HG02970 (cell line): ENCODE measurements around the gene PHTF1.
"Not testable (repeated sequence)": the region's sequence is repeated elsewhere in the genome, so short reads cannot be mapped to it uniquely, and the experiment has no call there.

Experiments used
- ATAC-seq: cut with Tn5 transposase; IDR thresholded peaks from one replicate; pipeline ENCODE4 v1.9.1; 2021; ENCODE audit warnings: mild to moderate bottlenecking, moderate library complexity, moderate number of reproducible peaks; ENCODE audit not compliant: unreplicated experiment, low FRiP score

Gene PHTF1

GRCh38 chr1:113732802-113733201 is 26.5 kb downstream of the PHTF1 start:
- no peak for ATAC-seq

DNA sequence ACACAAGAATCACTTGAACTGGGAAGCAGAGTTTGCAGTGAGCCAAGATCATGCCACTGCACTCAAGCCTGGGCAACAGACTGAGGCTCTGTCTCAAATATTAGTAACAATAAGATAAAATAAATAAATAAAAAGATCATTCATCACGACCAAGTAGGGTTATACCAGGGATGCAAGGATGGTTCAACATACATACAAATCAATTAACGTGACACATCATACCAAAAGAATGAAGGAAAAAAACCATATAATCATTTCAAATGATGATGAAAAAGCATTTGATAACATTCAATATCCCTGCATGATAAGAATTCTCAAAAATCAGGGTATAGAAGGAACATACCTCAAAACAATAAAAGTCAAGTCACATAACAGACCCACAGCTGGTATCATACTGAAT is 38.3 kb downstream of the PHTF1 start:
- ATAC-seq = no peak

DNA sequence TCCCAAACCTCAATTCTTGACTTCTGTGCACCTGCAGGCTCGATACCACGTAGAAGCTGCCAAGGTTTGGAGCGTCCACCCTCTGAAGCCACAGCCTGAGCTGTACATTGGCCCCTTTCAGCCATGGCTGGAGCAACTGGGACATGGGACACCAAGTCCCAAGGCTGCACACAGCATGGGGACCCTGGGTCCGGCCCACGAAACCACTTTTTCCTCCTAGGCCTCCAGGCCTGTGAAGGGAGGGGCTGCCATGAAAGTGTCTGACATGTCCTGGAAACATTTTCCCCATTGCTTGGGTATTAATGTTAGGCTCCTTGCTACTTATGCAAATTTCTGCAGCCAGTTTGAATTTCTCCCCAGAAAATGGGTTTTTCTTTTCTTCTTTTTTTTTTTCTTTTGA is 40.7 kb downstream of the PHTF1 start:
- not testable (repeated sequence) for ATAC-seq

DNA sequence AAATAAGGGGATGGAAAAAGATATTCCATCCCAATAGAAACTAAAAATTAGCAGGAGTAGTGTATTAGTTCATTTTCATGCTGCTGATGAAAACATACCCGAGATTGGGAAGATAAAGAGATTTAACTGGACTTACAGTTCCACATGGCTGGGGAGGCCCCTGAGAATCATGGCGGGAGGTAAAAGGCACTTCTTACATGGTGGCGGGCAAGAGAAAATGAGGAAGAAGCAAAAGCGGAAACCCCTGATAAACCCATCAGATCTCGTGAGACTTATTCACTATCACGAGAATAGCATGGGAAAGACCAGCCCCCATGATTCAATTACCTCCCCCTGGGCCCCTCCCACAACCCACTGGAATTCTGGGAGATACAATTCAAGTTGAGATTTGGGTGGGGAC is 41.8 kb downstream of the PHTF1 start:
- not testable (repeated sequence) for ATAC-seq

GRCh38 chr1:113714606-113715269 is 44.5 kb downstream of the PHTF1 start:
- no peak for ATAC-seq

DNA sequence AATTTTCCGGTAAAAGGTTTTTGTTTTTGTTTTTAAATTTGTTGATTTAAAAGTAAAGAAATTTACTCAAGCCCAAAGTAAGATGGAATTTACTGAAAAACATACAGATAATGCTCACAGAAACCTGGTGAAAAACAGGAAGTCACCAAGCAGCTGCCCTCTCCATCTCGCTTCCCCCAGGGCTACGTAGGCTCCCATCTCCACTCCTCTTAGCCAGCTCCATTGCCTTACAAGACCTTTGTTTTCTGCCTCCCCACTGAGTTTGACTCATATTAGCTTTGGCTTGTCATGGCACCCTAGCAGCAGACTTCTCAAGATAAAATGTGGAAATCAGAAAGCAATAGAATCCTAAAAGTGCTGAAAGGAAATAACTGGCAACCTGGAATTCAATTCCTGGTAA is 57.9 kb downstream of the PHTF1 start:
- ATAC-seq = no peak

DNA sequence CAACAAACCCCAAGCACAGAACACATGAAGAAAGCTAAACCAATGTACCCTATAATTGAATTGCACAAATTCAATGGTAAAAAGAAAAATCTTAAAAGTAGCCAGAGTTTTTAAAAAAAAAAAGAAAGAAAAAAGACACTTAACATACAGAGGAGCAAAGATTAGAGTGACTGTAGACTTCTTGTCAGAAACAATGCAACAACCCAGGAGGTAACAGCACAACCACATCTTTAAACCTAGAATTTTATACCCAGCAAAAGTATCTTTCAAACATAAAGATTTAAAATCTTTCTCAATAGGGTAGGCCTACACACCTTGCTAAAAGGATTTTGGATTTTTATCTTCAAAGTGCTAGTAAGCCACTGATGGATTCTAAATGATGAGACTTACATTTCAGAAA is 64.4 kb downstream of the PHTF1 start:
- no peak for ATAC-seq

GRCh38 chr1:113692824-113693431 is 66.4 kb downstream of the PHTF1 start:
- ATAC-seq = no peak

DNA sequence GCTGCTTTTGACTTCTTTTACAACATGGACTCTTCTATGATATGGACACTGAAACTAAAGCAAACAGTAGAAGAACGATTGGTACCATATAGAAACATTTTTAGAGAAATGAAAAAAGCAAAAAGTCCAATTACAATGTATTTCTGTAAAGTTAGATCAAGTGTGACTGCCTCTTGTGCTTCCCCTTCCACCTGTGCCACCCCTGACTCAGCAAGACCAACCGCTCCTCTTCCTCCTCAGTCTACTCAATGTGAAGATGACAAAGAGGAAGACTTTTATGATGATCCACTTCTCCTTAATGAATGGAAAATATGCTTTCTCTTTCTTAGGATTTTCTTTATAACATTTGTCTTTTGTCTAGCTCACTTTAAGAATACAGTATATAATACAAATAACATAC is 66.9 kb downstream of the PHTF1 start:
- no peak for ATAC-seq

GRCh38 chr1:113691184-113691583 is 68.1 kb downstream of the PHTF1 start:
- no peak for ATAC-seq

DNA sequence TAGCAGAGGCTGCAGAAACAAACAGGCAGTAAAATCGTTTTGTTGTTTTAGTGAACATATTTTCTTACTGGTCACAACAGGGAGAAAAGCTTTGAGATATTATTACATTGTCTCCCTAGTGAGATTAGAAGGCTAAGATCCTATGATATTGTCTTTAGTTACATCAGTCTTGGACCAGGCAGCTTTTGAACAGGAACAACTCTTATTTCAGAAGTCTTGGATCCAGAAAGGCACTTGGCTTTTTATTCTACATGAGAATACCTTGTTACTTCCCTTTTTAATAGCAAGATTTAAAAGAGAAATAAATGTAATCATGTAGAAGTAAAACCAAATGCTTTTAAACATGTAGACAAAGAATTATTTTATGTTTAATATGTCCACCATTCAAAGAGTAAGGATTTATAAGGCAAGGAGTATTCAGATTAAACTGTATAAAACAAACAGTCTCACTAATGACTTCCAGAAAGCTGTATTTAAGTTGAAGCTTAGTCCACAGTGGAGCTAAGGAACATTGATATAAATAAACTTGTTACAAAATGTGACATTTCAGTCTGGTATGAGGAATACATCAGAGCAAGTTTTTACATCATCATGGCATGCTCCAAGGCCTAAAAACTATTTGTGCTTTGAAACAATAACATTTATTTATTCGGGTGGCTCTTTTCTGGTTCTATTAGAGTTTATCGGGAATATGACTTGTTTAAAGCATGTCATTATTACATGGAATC is 72.2 kb downstream of the PHTF1 start:
- ATAC-seq = no peak

DNA sequence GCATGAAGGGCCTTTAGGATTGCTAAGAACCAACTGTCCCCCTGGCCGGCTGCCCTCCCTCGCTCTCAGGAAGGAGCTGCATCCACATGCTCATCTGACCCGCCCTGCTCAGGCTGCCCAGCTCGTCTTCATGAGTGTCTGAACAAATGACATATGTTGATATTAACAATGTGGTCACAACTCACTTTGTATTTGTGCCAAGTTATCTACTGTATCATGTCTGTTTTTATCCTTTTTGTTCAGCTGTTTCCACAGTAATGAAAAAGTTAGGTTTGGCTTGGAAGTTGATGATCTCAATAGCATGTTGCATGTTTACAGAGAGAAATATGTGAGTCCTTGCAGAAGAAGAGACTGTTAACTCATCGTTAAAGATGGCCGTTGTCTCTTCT is 75.1 kb downstream of the PHTF1 start:
- no peak for ATAC-seq

GRCh38 chr1:113683384-113684152 is 75.7 kb downstream of the PHTF1 start:
- no peak for ATAC-seq

DNA sequence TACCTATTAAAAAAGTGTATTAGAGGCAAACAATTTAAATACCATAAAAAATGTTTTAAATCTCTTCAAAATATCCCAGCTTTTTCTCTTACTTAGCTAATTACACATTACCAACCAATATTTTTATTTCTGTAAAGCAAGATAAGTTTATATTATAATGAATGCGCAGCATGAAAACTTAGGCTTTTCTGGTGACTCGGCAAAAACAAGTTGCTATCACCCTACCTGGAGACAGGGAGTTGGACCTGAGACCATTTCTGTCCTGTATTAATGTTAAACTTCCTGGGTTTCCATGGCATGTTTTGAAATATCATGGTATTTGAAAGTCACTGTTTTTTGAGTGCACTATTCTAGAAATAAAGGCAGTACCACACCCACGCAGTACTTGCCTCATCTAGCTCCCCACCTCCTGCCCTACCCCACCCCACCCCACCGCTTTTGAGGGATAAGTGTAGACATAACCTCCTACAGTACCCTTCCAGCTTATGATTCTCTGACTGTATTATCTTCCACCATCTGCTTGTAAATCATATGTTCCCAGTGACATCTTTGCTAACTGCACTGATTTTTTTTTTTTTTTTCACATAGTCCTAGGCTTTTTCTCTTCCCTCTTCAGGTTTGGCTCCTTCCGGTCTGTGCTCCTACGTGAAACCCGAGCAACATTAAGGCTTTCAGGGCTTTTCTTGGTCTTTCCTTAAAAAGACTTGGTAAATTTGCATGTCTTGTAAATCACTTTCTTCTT is 77.5 kb downstream of the PHTF1 start:
- ATAC-seq = no peak

- no peak for ATAC-seq
These were observed 81.2 kb downstream of the PHTF1 start for GRCh38 chr1:113678159-113678469.

DNA sequence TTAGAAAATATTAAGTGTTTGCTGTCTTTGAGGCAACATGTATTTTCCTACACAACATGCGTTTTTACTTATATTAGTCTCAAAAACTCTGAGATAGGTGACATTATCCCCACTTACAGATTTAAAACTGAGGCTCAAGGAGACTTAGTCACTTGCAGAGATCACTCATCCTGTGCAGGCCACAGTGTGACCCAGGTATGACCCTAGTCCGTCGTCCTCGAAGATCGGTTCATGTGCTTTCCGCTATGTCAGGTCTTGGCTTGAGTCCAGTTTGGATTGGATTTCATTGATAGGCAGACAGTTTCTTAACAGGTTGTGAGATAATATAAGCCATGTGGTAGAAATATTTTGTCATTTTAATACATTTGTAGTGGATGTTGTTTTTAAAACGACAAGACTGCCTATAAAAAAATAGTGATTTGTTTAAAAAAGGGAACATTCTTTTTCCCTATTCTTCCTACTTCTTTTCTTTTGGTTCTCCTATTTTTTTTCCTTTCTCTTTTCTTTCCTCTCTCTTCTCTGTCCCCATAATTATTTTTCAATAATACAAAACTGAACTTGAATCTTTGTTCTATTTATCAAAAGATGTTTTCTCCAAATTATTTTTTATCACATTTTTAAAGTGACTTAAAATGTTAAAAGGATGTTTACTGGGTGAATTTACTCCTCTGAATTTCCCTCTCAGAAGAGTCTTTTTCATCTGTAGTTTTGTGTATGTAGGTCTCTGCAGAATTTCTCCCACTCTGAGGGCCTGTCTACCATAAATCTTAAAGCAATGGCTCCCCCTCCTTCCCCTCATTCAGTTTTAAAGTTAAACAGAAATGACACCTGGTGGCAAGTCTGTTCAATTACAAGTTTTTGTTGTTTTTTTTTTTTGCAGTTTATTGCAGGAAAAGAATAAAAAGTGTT is 81.8 kb downstream of the PHTF1 start:
- ATAC-seq = no peak

- ATAC-seq = no peak
These were observed 82.8 kb downstream of the PHTF1 start for GRCh38 chr1:113676524-113676923.

DNA sequence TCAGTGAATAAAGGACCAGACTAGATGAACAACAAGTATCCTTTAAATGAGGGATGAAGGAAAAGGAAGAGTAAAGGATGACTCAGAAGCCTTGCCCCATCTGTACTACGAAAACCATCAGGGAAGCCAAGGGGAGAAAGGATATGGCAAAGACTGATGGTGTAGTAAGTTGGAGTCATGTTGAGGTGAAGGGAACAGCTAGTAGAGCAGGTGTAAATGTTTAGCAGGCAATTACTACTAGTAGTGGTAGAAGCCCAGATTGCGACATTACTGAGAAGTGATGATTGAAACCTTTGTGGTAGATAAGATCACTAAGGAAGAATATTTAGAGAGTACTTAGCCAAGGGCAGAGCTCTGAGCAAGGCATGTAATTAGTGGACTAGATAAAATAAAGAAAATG is 84.0 kb downstream of the PHTF1 start:
- ATAC-seq = no peak

GRCh38 chr1:113674591-113674990 is 84.7 kb downstream of the PHTF1 start:
- no peak for ATAC-seq

DNA sequence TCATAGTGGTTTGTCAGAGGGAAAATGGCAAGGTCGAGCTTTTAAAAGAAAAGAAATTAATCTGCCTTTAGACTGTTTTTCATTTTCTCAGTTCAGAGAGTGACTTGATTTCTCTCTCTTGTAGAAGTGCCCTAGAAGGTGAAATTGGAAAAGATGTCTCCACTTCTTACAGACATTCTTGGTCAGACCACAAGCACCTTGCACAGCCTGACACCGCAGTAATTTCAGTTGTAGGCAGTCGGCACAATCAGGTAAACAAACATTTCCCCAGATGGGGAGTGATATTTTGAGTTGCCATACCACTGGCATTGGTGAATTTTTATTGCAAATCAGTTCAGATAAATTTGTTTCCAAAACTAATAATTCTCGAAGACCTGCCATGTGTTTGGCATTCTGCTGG is 86.8 kb downstream of the PHTF1 start:
- no peak for ATAC-seq
